NCI-H1436 treated with DMSO at 0.1 percent for 48 hours (cell line): ENCODE results near the gene TTC29.

Experiments
- DNase-seq: peaks from one replicate; lab custom pipeline; 2025; lab: John Stamatoyannopoulos, UW

The TTC29 gene

GRCh38 chr4:146945556-146946374 is at the start of gene TTC29:
TTC29 (minus strand) TSS chr4:146945864; CDS start chr4:146939895, 5,969 bp downstream.
- DNase-seq = peak; percentile 3

- DNase-seq = no peak
These were observed 36.0 kb upstream of the TTC29 start for GRCh38 chr4:146981651-146982050.

- DNase-seq = no peak
These were observed 33.0 kb upstream of the TTC29 start for GRCh38 chr4:146978641-146979040.

GRCh38 chr4:146976145-146976544 is 30.5 kb upstream of the TTC29 start:
- no peak for DNase-seq

GRCh38 chr4:146975527-146975926 is 29.9 kb upstream of the TTC29 start:
- no peak for DNase-seq

- DNase-seq = no peak
These were observed 29.4 kb upstream of the TTC29 start for GRCh38 chr4:146975036-146975435.

- no peak for DNase-seq
These were observed 26.4 kb upstream of the TTC29 start for GRCh38 chr4:146972036-146972435.

- no peak for DNase-seq
These were observed 23.5 kb upstream of the TTC29 start for GRCh38 chr4:146969126-146969525.

GRCh38 chr4:146960634-146961033 is 15.0 kb upstream of the TTC29 start:
- DNase-seq = no peak

- no peak for DNase-seq
These were observed 14.0 kb upstream of the TTC29 start for GRCh38 chr4:146959692-146960091.

GRCh38 chr4:146957237-146957636 is 11.6 kb upstream of the TTC29 start:
- DNase-seq = no peak

- no peak for DNase-seq
These were observed 7.2 kb upstream of the TTC29 start for GRCh38 chr4:146952896-146953295.

- no peak for DNase-seq
These were observed 3.9 kb upstream of the TTC29 start for GRCh38 chr4:146949559-146949958.

GRCh38 chr4:146943691-146944375 is 1.8 kb downstream of the TTC29 start:
- no peak for DNase-seq

GRCh38 chr4:146932116-146932515 is 13.5 kb downstream of the TTC29 start:
- no peak for DNase-seq

- DNase-seq = no peak
These were observed 15.0 kb downstream of the TTC29 start for GRCh38 chr4:146930673-146931072.

- no peak for DNase-seq
These were observed 18.0 kb downstream of the TTC29 start for GRCh38 chr4:146927695-146928094.

GRCh38 chr4:146916479-146917076 is 29.1 kb downstream of the TTC29 start:
- DNase-seq = no peak

- DNase-seq = no peak
These were observed 30.5 kb downstream of the TTC29 start for GRCh38 chr4:146915132-146915531.

- DNase-seq = no peak
These were observed 45.4 kb downstream of the TTC29 start for GRCh38 chr4:146900295-146900694.

- no peak for DNase-seq
These were observed 55.4 kb downstream of the TTC29 start for GRCh38 chr4:146890301-146890700.

GRCh38 chr4:146883070-146883469 is 62.6 kb downstream of the TTC29 start:
- DNase-seq = no peak

GRCh38 chr4:146857298-146857697 is 88.4 kb downstream of the TTC29 start:
- no peak for DNase-seq
